Stimulated activated CD8-positive, alpha-beta memory T cell treated with anti-CD3 and anti-CD28 coated beads, Interleukin-12 subunit alpha, Interleukin-12 subunit beta, amount 100 ng/mL, for 1 hour (primary cell): ENCODE measurements around the gene SETDB2.

Source experiments
- DNase-seq: peaks from one replicate; pipeline ENCODE4 v3.0.0-alpha.2; 2020; ENCODE audit warnings: low read depth

The SETDB2 gene

DNA sequence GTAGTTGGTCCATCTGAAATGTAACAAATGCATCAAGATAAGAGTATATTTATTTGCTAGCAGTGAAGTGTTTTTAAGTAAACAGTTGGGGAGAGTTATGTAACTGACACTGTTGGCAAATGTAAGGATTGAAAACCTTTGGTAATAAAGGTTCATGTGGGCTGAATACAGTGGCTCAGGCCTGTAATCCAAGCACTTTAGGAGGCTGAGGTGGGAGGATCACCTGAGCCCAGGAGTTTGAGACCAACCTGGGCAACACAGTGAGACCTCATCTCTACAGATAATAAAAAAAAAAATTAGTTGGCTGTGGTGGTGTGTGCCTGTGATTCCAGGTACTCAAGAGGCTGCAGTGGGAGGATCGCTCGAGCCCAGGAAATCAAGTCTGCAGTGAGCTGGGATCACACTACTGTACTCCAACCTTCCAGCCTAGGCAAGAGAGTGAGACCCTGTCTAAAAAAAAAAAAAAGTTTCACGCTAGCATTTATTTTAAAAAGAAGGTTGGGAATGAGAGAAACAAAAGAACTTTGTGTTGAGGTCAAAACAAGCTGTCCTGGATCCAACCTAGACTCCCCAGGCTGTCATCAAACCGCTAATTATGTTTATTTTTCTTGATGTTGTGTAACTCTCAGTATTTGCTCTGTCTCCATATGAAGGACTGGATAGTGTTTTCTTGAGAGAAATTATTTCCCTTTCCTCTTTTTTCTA lies 20.7 kb downstream of the SETDB2 start:
- DNase-seq = no peak

DNA sequence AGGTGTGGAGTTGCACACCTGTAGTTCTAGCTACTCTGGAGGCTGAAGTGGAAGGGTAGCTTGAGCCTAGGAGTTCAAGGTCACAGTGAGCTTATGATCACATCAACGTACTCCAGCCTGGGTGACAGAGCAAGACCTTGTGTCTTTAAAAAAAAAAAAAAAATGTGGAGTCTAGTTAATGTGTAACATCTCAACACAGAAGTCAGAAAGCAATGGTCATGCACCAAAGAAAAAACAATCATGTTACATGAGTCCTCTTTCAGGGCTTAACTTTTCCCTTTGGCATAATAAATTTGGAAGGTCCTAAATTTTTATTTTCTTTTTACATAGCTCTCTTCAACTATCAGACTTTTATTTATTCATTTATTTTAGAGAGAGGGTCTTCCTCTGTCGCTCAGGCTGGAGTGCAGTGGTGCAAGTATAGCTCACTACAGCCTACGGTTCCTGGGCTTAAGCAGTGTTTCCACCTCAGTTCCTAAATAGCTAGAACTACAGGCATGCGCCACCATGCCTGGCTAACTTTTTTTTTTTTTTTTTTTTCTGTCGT lies 22.3 kb downstream of the SETDB2 start:
- no peak for DNase-seq

DNA sequence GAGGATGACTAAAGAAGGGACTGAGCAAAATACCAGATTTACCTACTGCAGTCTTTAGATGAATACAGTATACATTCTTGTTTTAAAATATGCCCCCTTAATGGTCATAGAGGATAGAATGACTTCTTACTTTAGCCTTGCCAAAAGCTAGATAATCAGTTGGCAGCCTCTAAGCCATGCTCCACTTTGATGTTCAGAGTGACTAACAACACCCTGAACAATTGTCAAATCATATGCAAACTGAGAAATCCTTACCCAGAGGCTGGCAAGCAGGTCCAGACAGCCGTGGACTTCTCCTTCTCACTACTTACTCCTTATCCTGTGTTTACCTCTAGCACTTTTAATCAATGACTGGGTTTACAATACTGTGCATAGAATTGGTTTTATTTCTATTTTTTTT lies 28.1 kb downstream of the SETDB2 start:
- DNase-seq = no peak

DNA sequence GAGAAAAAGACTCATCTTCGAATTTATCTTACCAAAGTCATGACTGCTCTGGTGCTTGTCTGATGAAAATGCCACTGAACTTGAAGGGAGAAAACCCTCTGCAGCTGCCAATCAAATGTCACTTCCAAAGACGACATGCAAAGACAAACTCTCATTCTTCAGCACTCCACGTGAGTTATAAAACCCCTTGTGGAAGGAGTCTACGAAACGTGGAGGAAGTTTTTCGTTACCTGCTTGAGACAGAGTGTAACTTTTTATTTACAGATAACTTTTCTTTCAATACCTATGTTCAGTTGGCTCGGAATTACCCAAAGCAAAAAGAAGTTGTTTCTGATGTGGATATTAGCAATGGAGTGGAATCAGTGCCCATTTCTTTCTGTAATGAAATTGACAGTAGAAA lies 32.5 kb downstream of the SETDB2 start:
- DNase-seq = no peak

DNA sequence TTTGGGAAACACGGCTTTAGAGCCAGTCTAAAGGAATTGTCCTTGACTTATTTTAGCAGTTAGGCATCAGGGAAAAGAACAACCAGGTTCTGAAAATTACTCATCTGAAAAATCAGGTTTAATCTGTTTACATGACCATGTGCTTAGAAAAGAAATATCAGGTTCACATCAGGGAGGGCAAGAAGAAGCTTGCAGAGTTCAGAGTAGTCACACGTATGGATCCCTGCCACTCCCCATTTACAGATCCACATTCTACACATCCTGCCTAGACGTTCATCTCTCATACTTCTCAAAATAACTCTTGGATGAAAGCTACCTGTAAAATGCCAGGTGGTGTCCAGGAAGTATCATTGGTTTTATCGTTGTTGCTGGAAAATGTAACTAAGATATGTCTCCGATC lies 37.7 kb downstream of the SETDB2 start:
- no peak for DNase-seq

DNA sequence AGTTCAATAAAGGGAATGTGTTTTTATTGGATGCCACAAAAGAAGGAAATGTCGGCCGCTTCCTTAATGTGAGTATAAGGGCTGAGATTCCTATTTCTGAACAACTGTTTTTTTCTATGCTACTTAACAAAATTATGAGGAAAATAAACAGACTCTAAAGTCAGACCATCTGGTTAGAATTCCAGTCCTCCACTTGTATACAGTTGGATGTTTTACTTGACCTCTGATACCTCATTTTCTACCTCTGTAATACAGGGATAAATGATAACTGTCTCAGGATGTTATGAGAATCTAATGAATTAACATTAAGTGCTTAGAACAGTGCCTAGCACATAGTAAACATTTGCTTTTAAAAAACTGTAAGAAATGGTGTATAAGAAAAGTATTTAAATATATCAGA lies 44.5 kb downstream of the SETDB2 start:
- DNase-seq = no peak

DNA sequence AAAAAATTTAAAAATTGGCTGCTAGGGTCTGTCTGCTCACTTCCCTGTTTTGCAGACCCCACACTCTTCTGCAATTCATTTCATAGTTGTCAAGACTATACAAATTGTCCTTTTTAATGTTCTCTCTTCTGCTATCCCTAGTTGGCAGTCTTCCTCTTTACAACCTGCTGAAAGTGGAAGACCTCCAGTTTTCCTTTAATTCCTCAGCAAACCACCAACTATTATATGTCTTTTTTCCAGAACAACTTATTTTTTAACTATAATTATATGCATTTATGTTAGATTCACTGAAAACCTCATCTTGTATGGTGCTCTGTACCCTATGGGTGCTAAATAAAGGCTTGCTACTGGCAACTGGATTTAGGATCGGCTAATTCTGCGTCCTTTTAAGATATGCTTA lies 50.6 kb downstream of the SETDB2 start:
- no peak for DNase-seq

DNA sequence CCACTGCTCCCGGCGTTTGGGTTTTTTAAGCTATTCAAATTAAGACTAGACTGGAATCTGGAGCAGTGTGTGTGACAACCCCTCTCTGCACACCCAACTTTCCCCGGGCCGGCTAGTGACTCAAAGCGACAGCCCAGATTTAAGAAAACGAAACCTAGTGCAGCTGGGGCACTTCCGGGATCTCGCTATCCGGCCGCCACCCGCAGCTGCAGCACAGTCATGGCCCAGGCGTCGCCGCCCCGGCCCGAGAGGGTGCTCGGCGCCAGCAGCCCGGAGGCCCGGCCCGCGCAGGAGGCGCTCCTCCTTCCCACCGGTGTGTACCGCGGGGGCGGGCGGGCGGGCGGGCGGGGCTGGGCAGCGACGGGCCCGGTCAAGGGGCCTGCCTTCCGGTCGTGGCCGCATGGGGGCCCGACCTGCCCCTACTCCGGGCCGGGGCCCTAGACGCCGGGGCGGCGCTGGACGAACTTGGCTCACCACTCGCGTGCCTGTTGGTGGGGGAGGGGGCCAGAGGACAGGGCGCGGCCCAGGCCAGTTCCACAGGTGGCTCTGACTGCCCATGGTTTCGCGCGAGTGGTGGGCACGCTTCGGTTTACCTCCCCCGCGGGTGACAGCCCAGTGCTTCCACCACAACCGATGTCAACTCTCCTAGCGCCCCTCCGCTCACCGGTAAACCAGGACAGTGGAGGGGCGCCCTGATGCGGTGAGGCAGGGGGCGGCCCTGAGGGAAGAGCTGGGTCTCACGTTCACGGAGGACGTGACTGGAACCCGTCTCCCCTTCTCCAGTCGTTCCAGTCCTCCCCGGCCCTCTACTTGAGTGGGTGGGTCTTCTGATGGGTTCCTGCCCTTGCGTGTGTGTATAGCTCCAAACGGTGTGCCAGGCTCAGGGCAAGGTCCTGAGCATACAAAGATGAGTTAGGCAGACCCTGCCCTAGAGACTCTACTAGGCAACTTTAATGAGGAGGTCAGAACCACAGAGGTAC lies 52.0 kb downstream of the SETDB2 start, which contains the start of gene PHF11:
Gene PHF11, plus strand, starts transcription at position 171 of the 980 bp plus-strand sequence. Its CDS starts 49 bp downstream, at position 220.
- DNase-seq = peak; percentile 73

DNA sequence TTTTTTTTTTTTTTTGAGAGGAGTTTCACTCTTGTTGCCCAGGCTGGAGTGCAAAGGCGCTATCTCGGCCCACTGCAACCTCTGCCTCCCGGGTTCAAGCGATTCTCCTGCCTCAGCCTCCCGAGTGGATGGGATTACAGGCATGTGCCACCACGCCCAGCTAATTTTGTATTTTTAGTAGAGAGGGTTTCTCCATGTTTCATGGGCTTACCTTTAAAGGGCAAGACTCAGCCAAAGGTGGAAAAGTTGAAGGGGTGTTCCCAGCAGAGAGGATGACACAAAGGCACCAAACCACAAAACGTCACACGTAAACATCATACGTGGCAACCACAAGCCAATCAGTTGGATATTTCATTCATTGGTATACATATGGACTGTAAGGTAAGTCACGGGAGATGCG lies 52.8 kb downstream of the SETDB2 start:
- peak; percentile 33 for DNase-seq

DNA sequence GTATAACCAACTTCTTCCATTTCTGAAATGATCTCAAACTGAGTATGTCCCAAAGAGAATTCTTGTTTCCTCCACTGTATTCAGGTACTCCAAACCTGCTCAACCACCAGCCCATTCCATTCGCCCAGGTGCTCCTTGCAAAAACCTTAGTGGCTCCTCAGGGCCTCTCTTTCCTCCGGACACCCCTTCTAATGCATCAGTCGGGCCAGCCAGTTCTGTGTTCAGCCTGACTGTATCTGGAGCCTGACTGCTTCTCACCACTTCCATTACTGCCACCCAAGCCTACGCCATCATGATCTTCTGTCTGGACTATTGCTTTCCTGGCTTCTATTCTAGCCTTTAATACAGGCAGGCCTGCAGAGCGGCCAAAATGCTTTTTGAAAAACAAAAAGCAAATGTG lies 53.2 kb downstream of the SETDB2 start:
- DNase-seq = no peak

DNA sequence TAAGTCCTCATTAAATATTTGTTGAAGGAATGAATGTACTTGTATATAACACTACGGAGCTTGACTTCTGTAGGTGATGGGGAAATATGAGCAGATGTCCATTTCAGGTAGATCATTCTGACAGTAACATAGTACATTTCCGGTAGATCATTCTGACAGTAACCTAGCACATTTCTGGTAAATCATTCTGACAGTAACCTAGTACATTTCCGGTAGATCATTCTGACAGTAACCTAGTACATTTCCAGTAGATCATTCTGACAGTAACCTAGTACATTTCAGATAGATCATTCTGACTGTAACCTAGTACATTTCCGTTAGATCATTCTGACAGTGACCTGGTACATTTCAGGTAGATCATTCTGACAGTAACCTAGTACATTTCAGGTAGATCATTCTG lies 54.1 kb downstream of the SETDB2 start:
- DNase-seq = no peak

DNA sequence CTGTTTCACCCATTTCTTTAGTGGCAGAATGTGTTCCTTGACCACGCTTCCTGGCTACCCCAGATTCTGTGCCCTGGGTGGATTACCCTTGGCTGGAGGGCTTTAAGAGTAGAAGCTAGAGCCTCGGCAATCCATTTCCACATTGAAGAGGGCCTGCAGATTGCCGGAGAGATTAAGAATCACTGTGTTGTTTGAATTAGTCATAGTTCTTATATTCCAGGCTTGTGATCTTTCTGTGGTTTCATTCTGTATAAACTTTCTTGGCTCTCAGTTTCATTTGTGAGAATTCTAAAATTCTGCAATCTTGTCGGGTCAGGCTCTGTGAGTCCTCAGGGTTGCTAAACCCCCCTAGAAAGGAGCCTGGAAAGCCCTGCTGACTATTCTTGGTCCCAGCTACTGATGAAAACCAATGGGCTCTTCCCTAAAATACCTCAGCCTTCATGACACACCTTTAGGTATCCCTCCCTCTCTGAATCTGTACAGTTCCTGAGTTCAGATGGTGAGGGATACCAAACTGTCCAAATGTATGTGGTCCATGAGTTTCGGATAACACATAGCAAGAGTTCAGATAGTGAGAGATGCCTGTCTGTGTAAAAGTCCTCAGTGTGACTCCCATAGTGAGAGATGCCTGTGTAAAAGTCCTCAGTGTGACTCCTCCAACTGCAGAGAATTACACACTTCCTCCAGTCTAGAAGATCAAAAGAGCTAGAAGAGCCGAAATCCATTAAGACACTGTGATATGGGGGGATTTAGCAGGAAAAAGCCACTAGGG lies 56.0 kb downstream of the SETDB2 start:
- no peak for DNase-seq

DNA sequence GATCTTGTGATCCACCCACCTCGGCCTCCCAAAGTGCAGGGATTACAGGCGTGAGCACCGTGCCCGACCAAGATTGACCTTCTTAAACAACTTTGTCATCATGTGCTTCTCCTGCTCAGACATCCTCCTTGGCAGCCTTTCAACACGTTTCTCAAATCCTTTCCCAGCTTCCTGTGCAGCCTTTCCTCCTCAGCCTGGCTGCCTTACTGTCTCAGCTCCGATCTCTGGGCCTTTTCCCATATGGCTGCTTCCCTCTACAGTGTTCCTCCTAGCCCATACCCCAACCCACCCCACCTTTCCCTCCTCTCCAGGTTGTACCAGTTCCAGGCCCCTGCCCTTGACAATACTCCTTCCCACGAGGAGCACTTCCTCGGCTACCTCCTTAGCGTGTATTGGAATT lies 58.9 kb downstream of the SETDB2 start:
- DNase-seq = no peak

DNA sequence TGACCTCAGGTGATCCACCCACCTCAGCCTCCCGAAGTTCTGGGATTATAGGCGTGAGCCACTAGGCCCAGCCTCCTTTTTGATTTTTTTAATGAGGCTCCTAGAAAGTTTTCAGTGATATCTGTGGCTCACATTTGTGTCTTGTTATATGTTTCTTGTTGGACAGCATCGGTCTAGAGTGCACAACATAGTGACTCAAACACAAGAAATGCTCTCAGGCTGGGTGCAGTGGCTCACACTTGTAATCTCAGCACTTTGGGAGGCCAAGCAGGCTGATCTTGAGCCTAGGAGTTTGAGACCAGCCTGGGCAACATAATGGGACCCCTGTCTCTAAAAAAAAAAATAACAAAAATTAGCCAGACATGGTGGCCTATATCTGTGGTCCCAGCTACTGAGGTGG lies 59.9 kb downstream of the SETDB2 start:
- DNase-seq = no peak

DNA sequence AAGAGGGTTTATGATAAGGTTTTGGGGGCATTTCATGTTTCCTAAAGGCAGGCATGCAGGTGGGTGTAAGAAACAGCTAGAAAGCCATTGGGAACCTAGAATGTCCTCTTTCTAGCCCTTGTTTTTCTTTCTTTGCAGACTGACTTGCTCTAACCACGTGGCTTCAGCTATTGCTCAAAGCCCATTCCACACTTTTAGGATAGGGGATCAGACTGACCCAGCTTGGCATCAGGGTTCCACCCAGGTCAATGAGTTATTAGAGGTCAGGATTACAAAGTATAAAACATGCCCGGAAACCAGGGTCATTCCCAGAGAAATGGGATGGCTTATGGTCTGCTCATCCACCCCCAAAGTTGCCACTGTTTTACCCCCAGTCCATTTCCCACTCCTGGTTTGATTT lies 68.5 kb downstream of the SETDB2 start:
- no peak for DNase-seq

DNA sequence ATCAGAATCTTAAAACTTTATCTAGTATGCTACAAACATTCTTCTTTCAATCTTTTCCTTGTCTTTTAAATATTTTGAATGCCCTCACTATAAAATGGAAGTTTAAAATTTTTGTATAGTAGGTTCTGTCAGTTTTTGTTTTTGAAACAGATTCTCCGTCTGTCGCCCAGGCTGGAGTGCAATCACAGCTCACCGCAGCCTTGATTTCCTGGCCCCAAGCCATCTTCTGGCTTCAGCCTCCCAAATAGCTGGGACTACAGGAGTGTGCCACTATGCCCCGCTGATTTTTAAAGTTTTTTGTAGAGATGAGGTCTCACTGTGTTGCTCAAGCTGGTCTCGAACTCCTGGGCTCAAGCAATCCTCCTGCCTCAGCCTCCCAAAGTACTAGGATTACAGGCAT lies 72.4 kb downstream of the SETDB2 start:
- no peak for DNase-seq

DNA sequence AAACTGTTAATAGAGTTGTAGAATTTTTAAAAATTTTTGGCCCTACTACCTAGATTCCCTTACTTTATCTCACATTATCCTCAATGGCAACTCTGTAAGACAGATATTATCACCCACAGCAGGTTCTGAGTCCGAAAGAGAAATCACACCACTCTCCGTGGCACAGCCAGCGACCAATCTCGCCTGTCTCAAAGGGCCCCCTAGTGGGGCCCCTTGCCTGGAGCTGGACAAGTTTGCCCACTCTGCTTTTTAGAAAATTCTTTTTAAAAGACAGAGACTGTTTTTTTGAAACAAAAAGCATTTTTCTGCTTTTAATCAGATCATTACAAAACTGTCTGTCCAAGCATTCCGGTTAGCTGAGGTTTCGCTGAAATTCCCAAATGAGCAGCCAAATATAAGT lies 73.4 kb downstream of the SETDB2 start:
- DNase-seq = no peak

DNA sequence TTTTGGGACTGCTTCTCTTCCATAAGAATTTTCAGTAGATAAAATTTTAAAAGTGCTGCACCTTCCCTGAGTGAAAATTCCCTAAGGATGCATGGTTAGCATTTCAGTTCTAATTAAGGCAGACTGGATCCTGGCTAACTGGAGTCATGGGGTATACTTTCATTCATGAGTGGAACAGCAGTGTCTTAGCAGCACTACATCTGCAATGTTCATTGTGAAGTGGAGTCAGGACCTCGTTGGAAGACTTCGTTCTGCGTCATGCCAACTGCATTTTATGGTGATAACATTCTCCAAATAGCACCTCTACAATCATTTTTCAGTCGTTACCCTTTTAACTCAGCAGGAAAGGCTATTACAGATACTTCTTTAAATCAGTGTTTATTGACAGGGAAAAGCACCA lies 77.2 kb downstream of the SETDB2 start:
- no peak for DNase-seq

DNA sequence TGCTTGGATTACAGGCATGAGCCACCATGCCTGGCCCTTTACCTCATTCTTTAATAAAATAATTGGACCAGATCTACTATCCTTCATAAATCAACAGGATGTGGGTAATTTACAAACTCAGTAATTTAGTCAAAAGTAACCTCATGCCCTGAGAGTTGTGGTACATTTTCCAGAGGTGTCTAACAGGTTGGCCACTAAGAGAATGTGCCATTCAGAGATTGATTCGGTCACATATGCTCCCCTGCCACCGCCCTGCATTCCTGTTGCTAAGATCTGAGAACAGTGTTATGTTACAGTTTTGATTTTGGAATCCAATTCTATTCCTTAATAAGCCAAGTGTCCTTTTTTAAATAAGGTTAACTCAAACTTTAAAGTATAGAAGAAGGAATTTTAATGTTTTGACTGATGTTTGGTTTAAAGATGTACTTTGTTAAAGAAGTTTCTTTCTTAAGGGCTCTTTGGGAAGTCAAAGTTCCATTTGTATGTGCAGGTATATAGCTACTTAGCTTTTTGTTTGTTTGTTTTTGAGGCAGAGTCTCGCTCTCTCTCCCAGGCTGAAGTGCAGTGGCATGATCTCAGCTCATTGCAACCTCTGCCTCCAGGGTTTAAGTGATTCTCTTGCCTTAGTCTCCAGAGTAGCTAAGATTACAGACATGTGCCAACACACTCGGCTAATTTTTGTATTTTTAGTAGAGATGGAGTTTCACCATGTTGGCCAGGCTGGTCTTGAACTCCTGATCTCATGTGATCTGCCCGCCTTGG lies 80.8 kb downstream of the SETDB2 start:
- no peak for DNase-seq

DNA sequence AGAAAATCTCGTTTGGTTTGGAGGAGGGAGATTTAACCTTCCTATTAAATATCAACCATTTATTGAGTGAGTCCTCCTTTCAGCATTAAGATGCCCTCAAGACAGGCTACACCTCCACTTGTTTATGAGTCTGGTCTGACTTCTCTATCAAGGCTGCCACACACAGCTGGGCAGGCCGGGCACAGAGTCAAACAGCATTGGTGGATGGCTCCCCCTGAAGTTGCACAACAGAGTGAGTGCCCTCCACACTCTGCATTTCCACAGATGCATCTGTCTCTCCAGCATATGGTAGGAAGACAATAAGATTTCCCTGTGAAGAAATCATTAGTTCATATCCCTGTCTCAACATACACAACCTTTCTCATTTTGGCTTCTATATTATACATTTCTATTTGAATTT lies 83.0 kb downstream of the SETDB2 start:
- no peak for DNase-seq

DNA sequence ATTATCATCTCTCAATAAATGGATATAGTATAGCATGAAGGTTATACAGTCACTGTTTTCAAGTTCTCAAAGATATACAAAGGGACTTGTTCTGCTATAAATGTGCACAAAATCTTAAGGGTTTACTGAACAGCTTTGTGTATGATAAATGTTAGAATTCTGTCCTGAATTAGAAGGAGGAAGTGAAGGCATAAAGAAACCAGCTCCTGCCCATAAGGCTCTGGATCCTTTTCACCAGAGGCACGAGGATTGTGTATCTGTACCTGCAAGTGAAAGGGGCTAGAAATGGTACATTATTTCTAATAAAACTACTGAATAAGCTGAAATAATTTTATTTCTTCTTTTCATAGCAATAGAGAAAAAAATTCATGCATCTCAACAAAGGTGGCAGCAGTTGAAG lies 84.1 kb downstream of the SETDB2 start:
- no peak for DNase-seq
